Measurements from ENCODE around the gene PDE4A. TPM values are rescaled to one million over a fixed set of nuclear protein-coding genes. Genes with fewer than 3 reads are reported as not detected.
"Not testable (repeated sequence)": the region's sequence is repeated elsewhere in the genome, so short reads cannot be mapped to it uniquely, and the experiment has no call there.

Gene PDE4A
- total RNA-seq, 1 donor from 2014 or later = 3.3 TPM

DNA sequence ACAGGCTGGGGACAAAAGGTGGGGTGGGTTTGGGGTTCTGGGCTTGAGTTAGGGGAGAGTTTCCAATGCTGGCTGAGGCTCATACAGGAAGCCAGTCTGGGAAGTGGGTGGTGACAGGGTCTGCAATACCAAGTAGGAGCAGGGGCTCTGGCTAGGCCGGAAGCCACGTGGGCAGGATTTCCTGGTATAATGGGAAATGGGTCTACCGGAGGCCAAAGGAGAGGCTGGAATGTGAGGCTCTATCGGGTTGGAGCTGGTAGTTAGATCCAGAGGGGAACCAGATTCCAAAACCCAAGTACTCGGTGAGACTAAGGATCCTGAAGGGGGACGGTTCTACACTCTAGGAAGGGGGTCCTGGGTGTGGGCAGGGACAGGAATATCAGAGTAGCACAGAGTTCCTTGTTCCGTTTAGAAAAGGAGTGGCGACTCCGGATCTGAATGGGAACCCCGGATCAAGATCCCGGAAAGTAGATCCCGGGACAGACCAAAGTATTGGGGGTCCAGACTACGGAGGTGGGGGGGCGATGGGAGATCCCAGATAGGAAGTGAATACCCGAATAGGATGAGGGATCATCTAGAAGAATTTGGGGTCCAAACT, 17.8 kb upstream of the PDE4A start:
- DNase-seq (ENCODE audit: low spot score in 2 of 2) (peak in 1 of 2 donors; percentile 10), FAIRE-seq (no peak)

DNA sequence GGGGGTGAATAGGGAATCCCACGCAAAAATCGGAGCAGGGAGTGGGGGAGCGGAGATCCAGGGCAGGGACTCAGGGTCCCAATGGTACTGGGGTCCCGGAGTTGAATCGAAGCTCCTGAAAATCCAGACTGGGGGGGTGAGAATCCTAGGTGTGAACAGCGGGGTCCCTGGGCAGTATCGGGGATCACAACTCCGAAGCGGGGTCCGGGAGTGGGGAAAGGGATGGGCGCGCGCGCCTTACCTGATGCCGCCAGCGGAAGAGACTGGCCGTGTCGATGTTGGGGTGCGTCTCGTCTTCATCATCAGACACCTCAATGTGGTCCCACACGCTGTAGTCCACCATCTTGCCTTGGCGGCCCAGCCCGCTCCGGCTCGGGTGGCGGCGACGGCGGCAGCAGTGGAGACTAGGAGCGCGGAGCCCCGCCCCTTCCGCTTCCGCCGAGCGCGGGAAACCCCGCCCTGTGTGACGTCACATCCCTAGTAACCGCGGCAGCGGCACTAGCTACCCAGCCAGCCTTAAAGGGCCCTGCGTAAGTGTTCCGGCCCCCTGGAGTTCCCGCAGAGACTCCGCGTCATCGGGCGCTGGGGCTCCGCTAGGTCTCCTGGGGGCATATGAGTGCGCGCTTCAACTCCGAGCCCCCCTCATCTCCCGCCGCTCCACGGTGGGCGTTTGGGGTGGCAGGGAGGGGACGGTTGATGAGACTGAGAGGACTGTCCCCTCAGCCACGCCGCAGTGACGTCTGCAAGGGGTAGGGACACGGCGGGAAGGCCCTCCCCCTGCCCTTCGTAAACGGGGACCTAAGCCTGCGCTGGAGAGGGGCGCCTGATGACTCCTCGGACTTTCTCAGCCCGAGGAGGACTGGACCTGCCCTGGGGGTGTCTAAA, 17.0 kb upstream of the PDE4A start, which contains the start of gene CDC37:
Gene CDC37, minus strand, starts transcription at position 406 of the 885 bp plus-strand sequence. Its CDS starts 63 bp downstream, at position 343.
- DNase-seq (ENCODE audit: low spot score in 2 of 2) (peak; percentile 100), FAIRE-seq (no peak)

- no peak for FAIRE-seq
- DNase-seq (ENCODE audit: low spot score in 2 of 2) = peak in 1 of 2 donors; percentile 15
These were observed 15.2 kb upstream of the PDE4A start for GRCh38 chr19:10404888-10405820.

GRCh38 chr19:10406191-10406590, 14.1 kb upstream of the PDE4A start:
- FAIRE-seq (no peak), DNase-seq (ENCODE audit: low spot score in 2 of 2) (no peak)

- FAIRE-seq (no peak), DNase-seq (ENCODE audit: low spot score in 2 of 2) (no peak)
These were observed 13.2 kb upstream of the PDE4A start for GRCh38 chr19:10407096-10407495.

DNA sequence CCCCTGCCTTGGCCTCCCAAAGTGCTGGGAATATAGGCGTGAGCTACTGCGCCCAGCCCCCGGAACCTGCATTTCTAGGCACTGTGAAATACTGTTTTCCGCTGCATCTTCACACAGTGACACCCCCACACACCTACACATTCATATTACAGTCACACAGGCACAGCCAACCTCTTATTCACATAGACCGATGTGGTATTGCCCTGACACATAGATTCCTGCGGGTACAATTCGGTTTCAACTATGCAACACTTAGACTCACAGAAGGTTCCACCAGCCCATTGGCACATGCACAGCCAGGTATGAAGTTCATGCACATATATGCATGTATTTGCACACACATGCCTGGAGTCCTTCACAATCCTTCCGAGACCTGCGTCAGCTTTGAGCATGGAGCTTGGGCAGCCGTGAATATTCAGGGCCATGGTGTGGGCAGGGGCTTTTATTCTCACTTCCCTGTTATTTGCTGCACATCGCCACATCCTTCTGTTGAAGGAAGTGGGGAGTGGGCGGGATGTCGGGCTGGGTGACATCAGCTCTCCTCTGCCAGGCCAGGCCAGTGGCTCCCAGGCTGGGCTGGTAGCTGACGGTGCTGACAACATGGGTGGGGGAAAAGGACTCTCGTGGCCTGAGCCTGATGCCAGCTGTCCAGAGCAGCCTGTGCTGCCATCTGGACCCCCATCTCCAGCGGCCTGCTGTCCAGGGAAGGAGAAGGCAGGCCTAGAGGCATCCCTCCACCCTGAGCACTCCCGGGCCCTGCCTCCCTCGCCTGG, 11.6 kb upstream of the PDE4A start:
- DNase-seq (ENCODE audit: low spot score in 2 of 2) (no peak), FAIRE-seq (no peak)

- DNase-seq (ENCODE audit: low spot score in 2 of 2); FAIRE-seq: not testable (repeated sequence)
These were observed 9.1 kb upstream of the PDE4A start for GRCh38 chr19:10411224-10411623.

- FAIRE-seq (no peak), DNase-seq (ENCODE audit: low spot score in 2 of 2) (no peak)
These were observed 7.9 kb upstream of the PDE4A start for GRCh38 chr19:10412257-10412977.

- FAIRE-seq (no peak), DNase-seq (ENCODE audit: low spot score in 2 of 2) (no peak)
These were observed 4.3 kb upstream of the PDE4A start for GRCh38 chr19:10416083-10416379.

DNA sequence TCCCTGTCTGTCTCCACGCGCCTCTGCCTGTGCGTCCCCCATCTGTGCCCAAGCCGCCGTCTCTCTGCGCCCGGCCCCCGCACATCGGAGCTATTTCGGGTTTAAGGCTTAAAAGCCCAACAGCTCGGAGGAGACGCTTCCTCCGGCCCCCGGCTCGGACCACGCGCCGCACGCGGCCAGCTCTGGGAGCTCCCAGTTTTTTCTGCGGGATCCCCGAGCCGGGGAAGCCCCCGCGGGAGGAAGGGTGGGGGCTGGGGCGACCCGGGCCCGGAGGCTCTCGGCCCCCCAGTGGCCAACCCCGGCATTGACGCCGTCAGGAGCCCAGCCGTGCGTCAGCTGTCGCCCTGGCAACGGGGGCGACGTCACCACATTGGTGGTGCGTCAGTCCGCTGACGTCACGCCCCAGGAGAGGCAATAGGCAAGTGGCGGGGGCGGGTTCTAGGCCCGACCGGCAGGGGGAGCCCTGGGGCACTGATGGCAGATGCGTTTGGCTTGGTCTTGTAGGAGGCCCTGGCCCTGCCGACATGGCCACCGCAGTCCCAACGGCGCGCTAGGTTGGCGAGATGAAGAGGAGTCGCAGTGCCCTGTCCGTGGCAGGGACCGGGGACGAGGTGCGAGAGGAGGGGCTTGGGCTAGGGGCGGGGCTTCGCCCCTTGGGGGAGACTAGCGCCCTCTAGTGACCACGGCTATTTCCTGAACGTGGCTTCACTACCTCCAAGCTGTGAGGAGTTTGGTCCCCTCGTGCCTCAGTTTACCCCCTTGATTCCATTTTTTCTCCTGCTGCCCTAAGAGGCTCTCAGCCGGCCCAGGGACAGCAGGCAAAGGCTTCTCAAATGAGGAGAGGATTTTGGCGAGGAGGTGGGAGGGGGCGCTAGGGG, 3.7 kb upstream of the PDE4A start:
- DNase-seq (ENCODE audit: low spot score in 2 of 2) = peak; percentile 78 to 96
- FAIRE-seq = no peak

GRCh38 chr19:10417541-10418234, 2.6 kb upstream of the PDE4A start:
- peak in 1 of 2 donors; percentile 18 for DNase-seq (ENCODE audit: low spot score in 2 of 2)
- FAIRE-seq = no peak

DNA sequence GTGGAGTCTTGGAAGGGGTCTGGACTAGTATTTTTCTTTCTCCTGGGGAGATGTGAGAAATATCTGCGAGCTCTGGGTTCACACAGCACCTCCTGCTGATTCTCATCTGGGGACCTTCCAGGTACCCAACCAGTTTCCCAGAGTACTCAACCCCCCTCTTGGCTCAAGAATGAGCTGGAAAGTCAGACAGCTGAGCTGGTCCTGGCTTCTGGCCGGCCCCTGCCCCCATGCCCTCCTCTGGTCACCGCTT, 2.2 kb upstream of the PDE4A start:
- DNase-seq (ENCODE audit: low spot score in 2 of 2) = peak in 1 of 2 donors; percentile 47
- FAIRE-seq = no peak

DNA sequence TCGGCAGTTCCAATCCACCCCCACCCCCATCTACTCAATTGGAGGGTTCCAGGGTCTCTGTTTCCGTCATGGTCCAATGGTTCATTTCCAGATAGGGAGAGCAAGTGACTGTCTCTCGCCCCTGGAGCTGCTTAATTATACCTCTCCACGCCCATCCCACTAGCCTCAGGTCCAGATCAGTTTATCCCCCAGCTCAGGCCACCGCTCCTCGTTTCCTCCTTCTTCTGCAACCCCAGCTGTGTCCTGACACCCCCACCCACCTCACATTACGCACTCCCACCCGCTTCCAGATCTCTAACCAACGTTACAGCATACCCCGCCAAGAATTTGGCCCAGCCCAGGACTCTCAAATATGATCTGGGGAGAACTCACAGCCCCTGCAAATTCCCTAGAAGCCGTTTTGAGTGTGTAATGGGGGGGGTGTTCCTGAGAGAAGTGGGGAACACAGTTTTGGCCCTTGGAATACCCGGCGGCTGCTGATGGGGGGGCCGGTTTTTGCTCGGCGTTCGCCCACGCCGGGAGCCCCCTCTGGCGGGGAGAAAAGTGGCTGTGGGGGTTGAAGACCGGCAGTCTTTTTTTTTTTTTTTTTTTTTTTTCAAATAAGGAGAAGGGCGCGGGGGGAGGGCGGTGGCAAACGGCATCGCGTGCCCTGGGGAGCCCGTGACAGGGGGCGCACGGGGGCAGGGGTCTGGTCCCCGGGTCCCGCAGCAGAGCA, 1.7 kb upstream of the PDE4A start:
- peak in 1 of 2 donors; percentile 40 for DNase-seq (ENCODE audit: low spot score in 2 of 2)
- FAIRE-seq = no peak

DNA sequence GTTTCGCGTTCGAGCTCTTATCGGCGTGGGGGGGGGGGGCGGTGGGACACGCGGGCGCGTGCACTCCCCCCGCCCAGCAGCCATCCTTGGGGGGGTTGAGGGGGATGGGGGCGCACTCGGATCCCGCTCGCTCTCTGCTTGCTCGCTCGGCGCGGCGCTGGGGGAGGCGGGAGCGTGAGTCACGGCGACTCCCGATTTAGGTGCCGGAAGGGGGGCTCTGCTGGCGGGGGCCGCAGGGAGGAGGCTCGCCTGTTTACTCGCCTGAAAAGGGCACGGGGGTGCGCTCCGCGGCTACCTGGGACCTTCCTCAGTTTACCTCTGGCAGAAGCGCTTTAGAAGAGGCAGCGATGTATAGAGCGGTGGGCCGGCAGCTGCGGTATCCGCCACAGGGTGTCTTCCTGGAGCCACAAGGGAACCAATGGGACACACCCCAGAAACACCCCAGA, 1.1 kb upstream of the PDE4A start:
- DNase-seq (ENCODE audit: low spot score in 2 of 2) (peak in 1 of 2 donors; percentile 46), FAIRE-seq (no peak)

- no peak for FAIRE-seq
- peak in 1 of 2 donors; percentile 64 for DNase-seq (ENCODE audit: low spot score in 2 of 2)
These were observed 493 bp upstream of the PDE4A start for GRCh38 chr19:10419646-10420443.

DNA sequence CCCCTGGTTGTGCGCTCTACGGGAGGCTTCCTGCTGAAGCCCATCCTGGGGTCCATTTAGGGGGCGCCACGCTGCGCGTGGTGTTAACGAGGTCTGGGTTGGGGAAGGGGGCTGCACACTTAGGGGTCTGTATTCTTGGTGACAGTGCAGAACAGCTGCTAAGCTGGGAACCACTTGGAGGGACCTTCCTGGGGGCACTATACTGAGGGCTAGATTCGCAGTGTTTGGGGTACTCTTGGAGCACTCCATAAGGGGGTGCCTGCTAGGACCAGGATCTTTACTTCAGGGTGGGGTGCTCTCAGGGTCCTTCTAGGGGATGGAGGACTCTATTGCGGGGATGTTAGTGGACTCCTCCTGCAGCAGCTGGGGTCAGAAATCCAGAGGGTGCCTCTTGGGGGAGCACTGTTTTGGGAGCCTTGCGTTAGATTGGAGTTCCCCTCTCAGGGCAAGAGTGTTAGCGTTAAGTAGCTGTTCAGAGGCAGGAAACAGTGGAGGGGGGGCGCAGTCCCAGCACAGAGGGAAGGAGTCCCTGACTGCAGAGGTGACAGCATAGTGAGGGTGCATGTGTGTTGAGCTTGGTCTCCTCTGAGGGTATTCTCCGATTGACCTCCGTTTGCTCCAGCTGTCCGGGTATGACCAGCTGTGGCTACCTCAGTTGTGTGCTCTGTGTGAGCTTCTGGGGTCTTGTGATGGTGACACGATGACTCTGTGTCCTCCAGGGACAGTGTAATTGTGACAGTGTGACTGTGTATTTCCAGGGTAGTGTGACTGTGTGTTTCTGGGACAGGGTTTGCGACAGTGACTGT, 1.1 kb downstream of the PDE4A start:
- FAIRE-seq = no peak
- DNase-seq (ENCODE audit: low spot score in 2 of 2) = no peak
